BJ (cell line): ENCODE measurements around the gene REPIN1. TPM values are rescaled to one million over a fixed set of nuclear protein-coding genes. Genes with fewer than 3 reads are reported as not detected.

Experiments used
- CTCF ChIA-PET: fragments of 350-600 bp; formaldehyde crosslinking; extraction: SDS; loops from one replicate; lab custom pipeline; 2021; ENCODE audit warnings: antibody characterized with exemption, inconsistent platforms; lab: Yijun Ruan, JAX
- POLR2A ChIA-PET: fragments of 300-600 bp; sonication (Branson Sonifier 250); formaldehyde crosslinking; extraction: SDS; loops from one replicate; lab custom pipeline; 2021; ENCODE audit warnings: antibody characterized with exemption; lab: Charles Lee
- DNase-seq: peaks from one replicate; pipeline ENCODE4 v3.0.0-alpha.2; 2011; ENCODE audit warnings: low read depth
- H3K27me3 ChIP-seq: 2 replicates; pipeline ENCODE4 v1.6.0; 2011; ENCODE audit warnings: low read length; ENCODE audit not compliant: control insufficient read depth, insufficient read depth
- H3K36me3 ChIP-seq: 2 replicates; pipeline ENCODE4 v1.5.1; 2011; ENCODE audit warnings: low read length; ENCODE audit not compliant: control insufficient read depth, insufficient read depth
- H3K4me3 ChIP-seq: 2 replicates; pipeline ENCODE4 v1.5.1; 2011; ENCODE audit warnings: low read depth, mild to moderate bottlenecking, control low read depth, low read length
- CTCF ChIP-seq: IDR thresholded peaks from 2 replicates; pipeline ENCODE4 v1.5.1; 2011; ENCODE audit warnings: low read depth, mild to moderate bottlenecking, control low read depth, inconsistent platforms, low read length, moderate library complexity; ENCODE audit not compliant: insufficient read depth
- polyA plus RNA-seq: library from polyadenylated mRNA; depleted of rRNA; stranded (reverse); fragments of >200 nt; gene quantifications from 2 replicates; pipeline ENCODE4 v1.2.3, GENCODE V29; 2011

REPIN1 gene
- polyA plus RNA-seq, 1 experiment = 65.7 TPM

DNA sequence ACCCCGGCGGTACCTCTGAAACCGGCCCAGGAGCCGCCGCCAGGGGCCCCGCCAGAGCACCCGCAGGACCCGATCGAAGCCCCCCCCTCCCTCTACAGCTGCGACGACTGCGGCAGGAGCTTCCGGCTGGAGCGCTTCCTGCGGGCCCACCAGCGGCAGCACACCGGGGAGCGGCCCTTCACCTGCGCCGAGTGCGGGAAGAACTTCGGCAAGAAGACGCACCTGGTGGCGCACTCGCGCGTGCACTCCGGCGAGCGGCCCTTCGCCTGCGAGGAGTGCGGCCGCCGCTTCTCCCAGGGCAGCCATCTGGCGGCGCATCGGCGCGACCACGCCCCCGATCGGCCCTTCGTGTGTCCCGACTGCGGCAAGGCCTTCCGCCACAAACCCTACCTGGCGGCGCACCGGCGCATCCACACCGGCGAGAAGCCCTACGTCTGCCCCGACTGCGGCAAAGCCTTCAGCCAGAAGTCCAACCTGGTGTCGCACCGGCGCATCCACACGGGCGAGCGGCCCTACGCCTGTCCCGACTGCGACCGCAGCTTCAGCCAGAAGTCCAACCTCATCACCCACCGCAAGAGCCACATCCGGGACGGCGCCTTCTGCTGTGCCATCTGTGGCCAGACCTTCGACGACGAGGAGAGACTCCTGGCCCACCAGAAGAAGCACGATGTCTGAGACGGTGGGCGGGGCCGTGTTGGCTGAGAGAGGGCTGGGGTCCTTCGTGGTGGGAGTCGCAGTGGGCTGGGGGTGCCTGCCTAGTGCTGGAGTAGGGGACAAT is 3.8 kb downstream of the REPIN1 start:
- no peak for DNase-seq
- CTCF ChIA-PET = interaction anchor here (0.6 kb wide), 1 partner anchor 14 kb away, joined by 4 read pairs; no protein-coding TSS in a partner anchor
- peaks cover 27% of the 10 kb centered on the region for H3K36me3 ChIP-seq

DNA sequence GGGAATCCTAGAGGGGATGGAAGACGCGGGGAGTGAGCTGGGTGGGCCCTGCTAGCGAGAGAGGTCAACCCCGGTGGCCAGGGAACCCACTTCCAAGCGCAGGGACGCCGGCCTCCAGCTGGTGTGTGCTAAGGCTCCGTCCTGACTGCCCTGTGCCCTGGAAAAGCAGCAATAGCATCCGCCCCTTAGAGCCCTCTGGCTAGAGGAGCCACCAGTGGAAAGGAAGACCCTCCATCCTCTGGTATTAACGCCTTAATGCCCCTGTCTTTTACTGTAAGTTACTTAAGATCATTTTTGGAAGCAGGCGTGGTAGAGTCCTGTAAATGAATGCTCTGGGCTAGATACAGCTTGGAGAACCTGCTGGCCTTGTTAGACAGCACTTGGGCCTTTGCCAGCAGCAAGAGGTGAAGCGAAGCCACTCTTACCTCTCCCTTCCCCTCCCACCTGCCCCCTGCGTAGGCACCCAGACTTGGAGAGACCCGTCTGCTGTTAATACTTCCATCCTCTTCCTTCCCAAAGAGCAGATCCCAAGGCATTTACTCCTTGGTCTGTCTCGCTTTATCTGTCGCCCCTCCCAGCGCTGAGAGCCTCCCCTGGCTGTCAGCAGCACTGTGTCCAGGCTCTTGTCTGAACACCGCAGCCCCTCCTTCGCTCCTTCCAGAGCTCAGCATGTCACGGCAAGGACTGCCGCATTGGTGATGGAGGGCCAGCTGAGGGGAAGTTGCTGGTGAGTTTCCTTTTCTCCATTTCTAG is 4.6 kb downstream of the REPIN1 start:
- DNase-seq = no peak
- H3K27me3 ChIP-seq = no peaks in the 10 kb centered on the region
- ChIA-PET POLR2A (no interaction called here), CTCF (interaction anchor here (0.7 kb wide), 1 partner anchor 17 kb away, joined by 3 read pairs; no protein-coding TSS in a partner anchor)
- peaks cover 27% of the 10 kb centered on the region for H3K36me3 ChIP-seq
- H3K4me3 ChIP-seq = no peak overlapping the region
- TF ChIP-seq CTCF = no peak

More for the DNA sequence above, 3.8 kb downstream of the REPIN1 start:
- no peak for TF ChIP-seq CTCF
- no peaks in the 10 kb centered on the region for H3K27me3 ChIP-seq
- no peak overlapping the region for H3K4me3 ChIP-seq
- POLR2A ChIA-PET = no interaction called here

GRCh38 chr7:150374026-150374425 is 5.4 kb downstream of the REPIN1 start:
- ChIA-PET CTCF (interaction anchor here (0.7 kb wide), 1 partner anchor 18 kb away, joined by 3 read pairs; no protein-coding TSS in a partner anchor), POLR2A (no interaction called here)
- no peak for TF ChIP-seq CTCF
- Histone ChIP-seq H3K27me3 (no peaks in the 10 kb centered on the region), H3K4me3 (no peak overlapping the region), H3K36me3 (peaks cover 27% of the 10 kb centered on the region)
- DNase-seq = no peak

GRCh38 chr7:150374472-150374871 is 5.8 kb downstream of the REPIN1 start:
- no peak for DNase-seq
- CTCF ChIA-PET = interaction anchor here (0.7 kb wide), 1 partner anchor 18 kb away, joined by 3 read pairs; no protein-coding TSS in a partner anchor
- TF ChIP-seq CTCF = no peak

More at GRCh38 chr7:150374472-150374871, 5.8 kb downstream of the REPIN1 start:
- no peak overlapping the region for H3K4me3 ChIP-seq
- POLR2A ChIA-PET = no interaction called here
- no peaks in the 10 kb centered on the region for H3K27me3 ChIP-seq
- peaks cover 27% of the 10 kb centered on the region for H3K36me3 ChIP-seq
